Measurements from ENCODE around the gene CLDN3. TPM values are rescaled to one million over a fixed set of nuclear protein-coding genes. Genes with fewer than 3 reads are reported as not detected.

CLDN3 gene
- total and polyA plus RNA-seq, 9 of the 15 experiments (the other 6 are each of a cell fraction or from before 2014, with no cell fraction given) = 0.29 TPM; not detected in 8

DNA sequence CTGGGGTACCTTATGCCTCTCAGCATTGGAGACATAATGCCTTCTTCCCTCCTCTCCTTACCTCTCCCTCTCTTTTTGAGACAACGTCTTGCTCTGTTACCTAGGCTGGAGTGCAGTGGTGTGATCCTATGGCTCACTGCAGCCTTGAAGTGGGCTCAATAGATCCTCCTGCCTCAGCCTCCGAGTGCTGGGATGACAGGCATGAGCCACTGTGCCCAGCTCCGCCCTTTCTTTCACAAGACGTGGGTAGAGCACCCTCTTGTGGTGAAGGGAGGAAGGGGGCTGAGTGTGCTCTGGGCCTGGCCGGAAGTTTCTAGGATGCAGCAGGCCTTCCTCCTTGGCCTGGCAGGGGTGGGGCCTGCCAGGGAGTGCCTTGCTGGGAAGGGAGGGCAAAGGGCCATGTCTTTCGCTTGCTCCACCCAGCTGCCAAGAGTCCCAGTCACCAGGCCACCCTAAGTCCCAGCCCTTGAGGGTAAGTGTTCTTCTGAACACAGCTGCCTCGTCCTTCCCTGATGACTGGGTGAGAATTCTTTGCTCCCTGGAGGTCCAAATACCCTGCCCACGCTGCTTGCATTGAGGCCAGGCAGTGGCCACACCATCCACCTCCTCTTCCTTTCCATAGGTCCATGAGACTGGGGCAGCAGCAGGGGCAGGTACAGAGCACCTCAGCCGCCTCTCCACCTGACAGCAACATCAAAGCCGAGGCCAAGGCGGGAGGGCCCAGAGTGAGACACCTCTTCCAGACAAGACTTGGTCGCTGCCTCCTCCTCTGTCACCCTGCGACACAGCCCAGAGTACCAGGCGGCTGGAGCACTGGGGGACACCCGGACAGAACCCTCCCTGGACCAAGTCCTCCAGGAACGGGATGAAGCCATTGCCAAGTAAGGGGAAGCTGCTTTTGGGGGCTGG lies 35.2 kb downstream of the CLDN3 start (continued):
- TF ChIP-seq MAFK (IDR thresholded peaks at IDR 0.05; ENCODE audit: low read length) (no peak), DMBX1 (CRISPR knock-in tag; IDR thresholded peaks at IDR 0.05; ENCODE audit: borderline replicate concordance) (no peak), KAT8 (IDR thresholded peaks at IDR 0.05; ENCODE audit: low read depth) (no peak)
- TF ChIP-seq, protein P1, sequence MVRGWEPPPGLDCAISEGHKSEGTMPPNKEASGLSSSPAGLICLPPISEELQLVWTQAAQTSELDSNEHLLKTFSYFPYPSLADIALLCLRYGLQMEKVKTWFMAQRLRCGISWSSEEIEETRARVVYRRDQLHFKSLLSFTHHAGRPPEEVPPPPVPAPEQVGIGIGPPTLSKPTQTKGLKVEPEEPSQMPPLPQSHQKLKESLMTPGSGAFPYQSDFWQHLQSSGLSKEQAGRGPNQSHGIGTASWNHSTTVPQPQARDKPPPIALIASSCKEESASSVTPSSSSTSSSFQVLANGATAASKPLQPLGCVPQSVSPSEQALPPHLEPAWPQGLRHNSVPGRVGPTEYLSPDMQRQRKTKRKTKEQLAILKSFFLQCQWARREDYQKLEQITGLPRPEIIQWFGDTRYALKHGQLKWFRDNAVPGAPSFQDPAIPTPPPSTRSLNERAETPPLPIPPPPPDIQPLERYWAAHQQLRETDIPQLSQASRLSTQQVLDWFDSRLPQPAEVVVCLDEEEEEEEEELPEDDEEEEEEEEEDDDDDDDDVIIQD (CRISPR knock-in tag; IDR thresholded peaks at IDR 0.05) = no peak

GRCh38 chr7:73732397-73732796 lies 37.7 kb downstream of the CLDN3 start:
- ATAC-seq = no peak
- peaks cover 14% of the 10 kb centered on the region for H4K20me1 ChIP-seq (replicated peaks; ENCODE audit: control insufficient read depth, insufficient read depth, low read length)
- ChIA-PET CTCF (ENCODE audit: low intra/inter-chr PET ratio) (interaction anchor here (2.9 kb wide), 1 partner anchor 119 kb away, joined by 7 read pairs; no protein-coding TSS in a partner anchor), POLR2A (interaction anchor here (0.5 to 1.2 kb wide), 6 partner anchors 16 to 211 kb away, joined by 3 to 5 read pairs (median 3); partner anchors contain the start of gene BAZ1B)
- no peak overlapping the region for H3K4me3 ChIP-seq
- intact Hi-C loops (cut with micrococcal nuclease) = loop anchor here (5.0 to 10.0 kb wide), 2 partner anchors 65 to 398 kb away; partner anchors contain the start of gene VPS37D
- DNase-seq (ENCODE audit: extremely low read depth in 1 of 4, low spot score in 3 of 4) = no peak
- TF ChIP-seq, protein P2, sequence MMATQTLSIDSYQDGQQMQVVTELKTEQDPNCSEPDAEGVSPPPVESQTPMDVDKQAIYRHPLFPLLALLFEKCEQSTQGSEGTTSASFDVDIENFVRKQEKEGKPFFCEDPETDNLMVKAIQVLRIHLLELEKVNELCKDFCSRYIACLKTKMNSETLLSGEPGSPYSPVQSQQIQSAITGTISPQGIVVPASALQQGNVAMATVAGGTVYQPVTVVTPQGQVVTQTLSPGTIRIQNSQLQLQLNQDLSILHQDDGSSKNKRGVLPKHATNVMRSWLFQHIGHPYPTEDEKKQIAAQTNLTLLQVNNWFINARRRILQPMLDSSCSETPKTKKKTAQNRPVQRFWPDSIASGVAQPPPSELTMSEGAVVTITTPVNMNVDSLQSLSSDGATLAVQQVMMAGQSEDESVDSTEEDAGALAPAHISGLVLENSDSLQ (IDR thresholded peaks at IDR 0.05) = no peak
- TF ChIP-seq SMARCA4 (IDR thresholded peaks at IDR 0.05) = no peak
- no peak for TF ChIP-seq FOXA3 (CRISPR knock-in tag; conservative IDR thresholded peaks at IDR 0.05 in 1 of 2, IDR thresholded peaks at IDR 0.05 in 1 of 2)
- TF ChIP-seq, protein P3, sequence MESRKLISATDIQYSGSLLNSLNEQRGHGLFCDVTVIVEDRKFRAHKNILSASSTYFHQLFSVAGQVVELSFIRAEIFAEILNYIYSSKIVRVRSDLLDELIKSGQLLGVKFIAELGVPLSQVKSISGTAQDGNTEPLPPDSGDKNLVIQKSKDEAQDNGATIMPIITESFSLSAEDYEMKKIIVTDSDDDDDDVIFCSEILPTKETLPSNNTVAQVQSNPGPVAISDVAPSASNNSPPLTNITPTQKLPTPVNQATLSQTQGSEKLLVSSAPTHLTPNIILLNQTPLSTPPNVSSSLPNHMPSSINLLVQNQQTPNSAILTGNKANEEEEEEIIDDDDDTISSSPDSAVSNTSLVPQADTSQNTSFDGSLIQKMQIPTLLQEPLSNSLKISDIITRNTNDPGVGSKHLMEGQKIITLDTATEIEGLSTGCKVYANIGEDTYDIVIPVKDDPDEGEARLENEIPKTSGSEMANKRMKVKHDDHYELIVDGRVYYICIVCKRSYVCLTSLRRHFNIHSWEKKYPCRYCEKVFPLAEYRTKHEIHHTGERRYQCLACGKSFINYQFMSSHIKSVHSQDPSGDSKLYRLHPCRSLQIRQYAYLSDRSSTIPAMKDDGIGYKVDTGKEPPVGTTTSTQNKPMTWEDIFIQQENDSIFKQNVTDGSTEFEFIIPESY (CRISPR knock-in tag; IDR thresholded peaks at IDR 0.05) = no peak
- peak; percentile 74 for TF ChIP-seq ZNF121 (CRISPR knock-in tag; conservative IDR thresholded peaks at IDR 0.05)
- peaks cover under 1% of the 10 kb centered on the region for H3K9me1 ChIP-seq (ENCODE audit: control insufficient read depth, insufficient read depth, low read length)
- no peaks in the 10 kb centered on the region for H3K9me3 ChIP-seq (replicated peaks; ENCODE audit: control insufficient read depth, insufficient read depth, low read depth, low read length)
- no TSS peak for BruUV-seq (replicated peaks)
- no peak overlapping the region for H2AFZ ChIP-seq (ENCODE audit: low read depth, low read length)
- peaks cover 13 to 34% of the 10 kb centered on the region in 2 experiments; a peak in 4 of 5 replicates for H3K4me1 ChIP-seq (replicated peaks in 1 of 2; ENCODE audit: control insufficient read depth in 2 of 2, insufficient read depth in 2 of 2, low read length in 2 of 2)
- no peak overlapping the region for H3K9ac ChIP-seq (ENCODE audit: insufficient read depth in 1 of 2, low read depth in 2 of 2, low read length in 2 of 2)
- FAIRE-seq = no peak
- in situ Hi-C loops (cut with MboI) = loop anchor here (5.0 to 10.0 kb wide), 2 partner anchors 125 to 398 kb away; no protein-coding TSS in a partner anchor
- no peak overlapping the region for H3K4me2 ChIP-seq (ENCODE audit: insufficient read depth, low read length)
- no peaks in the 10 kb centered on the region; a peak in 1 of 5 replicates for H3K27me3 ChIP-seq (ENCODE audit: control insufficient read depth in 2 of 2, insufficient read depth in 2 of 2, low read length in 2 of 2)
- peaks cover 19% of the 10 kb centered on the region for H3K36me3 ChIP-seq (ENCODE audit: control insufficient read depth, insufficient read depth, low read length)
- no peak overlapping the region for H3K27ac ChIP-seq (ENCODE audit: extremely low read depth, low read depth, low read length)
- H3K79me2 ChIP-seq (ENCODE audit: control insufficient read depth, insufficient read depth, low read length) = peaks cover 3% of the 10 kb centered on the region; the same call in 2 of the 3 replicates
- WGBS (ENCODE audit: insufficient coverage, low coverage, missing lambda C conversion rate) = 3% methylated on average over 2 of the region's 2 CpGs
